GM19452 (cell line): ENCODE measurements around the gene DCAF8L1.
"Not testable (repeated sequence)": the region's sequence is repeated elsewhere in the genome, so short reads cannot be mapped to it uniquely, and the experiment has no call there.

Source experiments
- ATAC-seq: cut with Tn5 transposase; IDR thresholded peaks from one replicate; pipeline ENCODE4 v1.9.1; 2021; ENCODE audit not compliant: unreplicated experiment

Gene DCAF8L1

GRCh38 chrX:27981349-27981748 lies at the start of gene DCAF8L1:
DCAF8L1 (minus strand) TSS chrX:27981449; CDS start chrX:27981334, 115 bp downstream.
- ATAC-seq: no peak

DNA sequence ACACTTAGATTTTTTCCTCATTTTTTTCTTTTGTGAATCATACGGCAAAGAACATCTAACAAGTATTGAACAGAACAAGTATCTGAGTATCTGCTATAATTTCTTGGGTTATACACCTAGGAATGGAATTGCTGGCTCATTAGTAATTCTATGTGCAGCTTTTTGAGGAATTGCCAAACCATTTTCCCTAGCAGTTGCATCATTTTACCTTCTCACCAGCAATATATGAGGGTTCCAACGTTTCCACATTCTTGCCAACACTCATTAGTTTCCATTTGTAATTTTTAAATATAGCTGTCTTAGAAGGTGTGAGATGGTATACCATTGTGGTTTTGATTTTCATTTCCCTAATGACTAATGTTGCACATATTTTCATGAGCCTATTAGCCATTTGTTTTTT lies 41.1 kb upstream of the DCAF8L1 start:
- no peak for ATAC-seq

GRCh38 chrX:28016823-28017222 lies 35.6 kb upstream of the DCAF8L1 start:
- ATAC-seq: no peak

DNA sequence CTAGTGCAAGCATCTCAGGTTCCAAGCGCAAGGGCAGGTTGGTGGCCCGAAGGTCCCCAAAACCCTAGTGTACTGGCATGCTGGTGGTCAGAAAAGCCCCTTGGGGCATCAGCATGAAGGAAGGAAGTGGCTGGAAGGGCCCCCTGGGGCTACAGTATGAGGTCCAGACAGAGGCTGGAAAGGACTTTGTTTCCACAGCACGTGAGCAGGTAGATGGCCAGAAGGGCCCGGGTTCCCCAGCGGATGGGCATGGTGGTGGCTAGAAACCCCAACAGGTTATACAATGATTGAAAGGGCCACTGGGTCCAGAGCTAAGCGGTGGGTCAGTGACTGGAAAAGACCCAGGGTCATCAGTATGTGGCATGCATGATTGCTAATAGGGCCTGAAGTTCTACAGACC lies 34.7 kb upstream of the DCAF8L1 start:
- ATAC-seq: no peak

GRCh38 chrX:28010875-28011274 lies 29.6 kb upstream of the DCAF8L1 start:
- no peak for ATAC-seq

DNA sequence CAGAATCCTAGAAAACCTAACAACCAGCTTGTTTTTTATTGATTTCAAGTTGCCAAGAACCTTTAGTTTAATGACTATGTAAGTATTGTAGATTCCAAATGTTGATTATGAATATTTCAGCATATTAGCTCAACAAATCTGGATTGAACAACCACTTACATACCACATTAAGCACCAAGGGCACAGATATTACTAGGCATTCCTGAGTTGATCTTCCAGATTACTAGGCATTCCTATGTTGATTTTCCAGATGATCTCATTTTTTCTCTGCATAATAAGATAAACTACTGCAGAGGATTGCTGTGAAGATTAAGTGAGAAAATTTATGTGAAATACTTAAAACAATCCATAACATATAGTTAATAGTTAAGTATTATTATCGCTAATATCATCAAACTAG lies 17.4 kb upstream of the DCAF8L1 start:
- ATAC-seq: no peak

- ATAC-seq: no peak
These were observed 16.4 kb upstream of the DCAF8L1 start for GRCh38 chrX:27997622-27998021.

- ATAC-seq: no peak
These were observed 14.9 kb upstream of the DCAF8L1 start for GRCh38 chrX:27996132-27996531.

GRCh38 chrX:27995611-27996010 lies 14.4 kb upstream of the DCAF8L1 start:
- no peak for ATAC-seq

GRCh38 chrX:27987862-27988646 lies 6.8 kb upstream of the DCAF8L1 start:
- no peak for ATAC-seq

- not testable (repeated sequence) for ATAC-seq
These were observed 4.3 kb downstream of the DCAF8L1 start for GRCh38 chrX:27976934-27977333.

- no peak for ATAC-seq
These were observed 5.0 kb downstream of the DCAF8L1 start for GRCh38 chrX:27976284-27976683.

DNA sequence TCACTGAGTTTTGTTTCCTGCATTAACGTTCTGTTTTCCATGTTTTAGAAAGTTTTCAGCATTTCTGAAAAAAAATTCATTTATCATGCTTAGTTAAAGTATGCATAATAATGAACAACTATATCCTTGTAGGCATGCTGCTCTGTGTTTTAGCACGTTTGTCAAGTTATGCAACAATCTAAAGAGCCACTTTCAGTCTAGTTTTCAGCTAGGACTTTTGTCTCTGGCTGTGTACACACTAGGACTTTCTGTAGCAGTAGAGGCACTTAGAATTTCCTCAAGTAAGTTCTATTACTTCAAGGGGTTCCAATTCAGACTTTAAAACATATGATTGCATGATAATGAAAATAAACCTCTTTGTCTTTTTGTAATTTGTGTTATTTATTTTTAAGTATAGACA lies 12.4 kb downstream of the DCAF8L1 start:
- ATAC-seq: no peak

- no peak for ATAC-seq
These were observed 12.9 kb downstream of the DCAF8L1 start for GRCh38 chrX:27968352-27968751.

DNA sequence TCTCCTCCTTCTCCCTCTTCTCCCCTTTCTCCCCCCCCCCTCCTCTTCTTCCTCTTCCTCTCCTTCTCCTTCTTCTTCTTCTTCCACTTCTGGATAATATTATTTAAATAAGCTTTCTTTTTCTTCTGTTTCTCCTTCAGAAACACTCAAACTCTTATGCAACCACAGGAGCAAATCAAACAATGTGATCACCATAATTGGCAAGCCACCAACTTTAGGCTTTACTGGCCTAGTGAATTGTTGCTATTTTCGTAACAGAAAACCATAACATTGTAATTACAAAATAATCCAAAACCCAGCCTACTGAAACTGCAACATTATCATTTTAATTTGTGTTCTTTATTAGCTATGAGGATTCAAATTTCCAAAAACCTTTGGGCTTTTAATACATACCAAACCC lies 14.3 kb downstream of the DCAF8L1 start:
- ATAC-seq: no peak

GRCh38 chrX:27966492-27966891 lies 14.8 kb downstream of the DCAF8L1 start:
- ATAC-seq: no peak

DNA sequence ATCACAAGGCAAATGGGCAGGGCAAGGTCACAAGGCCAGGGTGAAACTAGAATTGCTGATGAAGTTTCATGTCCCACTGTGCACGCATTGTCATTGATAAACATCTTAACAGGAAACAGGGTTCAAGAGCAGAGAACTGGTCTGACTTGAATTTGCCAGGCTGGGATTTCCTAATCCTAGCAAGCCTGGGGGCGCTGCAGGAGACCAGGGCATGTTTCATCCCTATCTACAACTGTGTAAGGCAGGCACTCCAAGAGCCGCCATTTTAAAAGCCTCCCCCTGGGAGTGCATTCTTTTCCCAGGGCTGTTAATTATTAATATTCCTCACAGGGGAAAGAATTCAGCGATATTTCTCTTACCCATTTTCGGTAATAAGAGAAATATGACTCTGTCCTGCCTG lies 15.9 kb downstream of the DCAF8L1 start:
- not testable (repeated sequence) for ATAC-seq

GRCh38 chrX:27964432-27964831 lies 16.8 kb downstream of the DCAF8L1 start:
- ATAC-seq: no peak

DNA sequence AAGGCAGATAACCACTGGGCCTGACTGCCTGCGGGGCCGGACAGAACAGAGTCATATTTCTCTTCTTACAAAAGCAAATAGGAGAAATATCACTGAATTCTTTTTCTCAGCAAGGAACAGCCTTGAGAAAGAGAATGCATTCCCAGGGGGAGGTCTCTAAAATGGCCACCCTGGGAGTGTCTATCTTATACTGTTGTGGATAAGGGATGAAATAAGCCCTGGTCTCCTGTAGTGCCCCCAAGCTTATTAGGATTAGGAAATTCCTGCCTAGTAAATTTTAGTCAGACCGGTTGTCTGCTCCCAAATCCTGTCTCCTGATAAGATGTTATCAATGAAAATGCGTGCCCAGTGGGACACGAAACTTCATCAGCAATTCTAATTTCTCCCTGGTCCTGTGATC lies 20.8 kb downstream of the DCAF8L1 start:
- ATAC-seq: not testable (repeated sequence)

DNA sequence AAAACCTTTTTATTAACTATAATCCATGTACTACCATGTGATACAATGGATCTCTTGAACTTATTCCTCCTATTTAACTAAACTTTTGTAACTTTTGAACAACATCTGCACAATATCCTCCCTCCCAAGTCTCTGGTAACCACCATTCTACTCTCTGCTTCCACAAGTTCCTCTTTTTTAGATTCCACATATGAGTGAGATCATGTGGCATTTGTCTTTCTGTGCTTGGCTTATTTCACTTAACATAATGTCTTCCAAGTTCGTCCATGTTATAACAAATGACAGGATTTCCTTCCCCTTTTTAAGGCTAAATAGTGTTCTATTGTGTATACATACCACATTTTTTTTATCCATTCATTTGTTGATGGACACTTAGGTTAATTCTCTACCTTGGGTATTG lies 28.1 kb downstream of the DCAF8L1 start:
- no peak for ATAC-seq

GRCh38 chrX:27933361-27933760 lies 47.9 kb downstream of the DCAF8L1 start:
- ATAC-seq: no peak
